AML-193 (cell line): ENCODE results near the gene CPNE8.
A peak's percentile ranks its signal among the peaks of the same experiment; 100 is the strongest.

Experiments used
- DNase-seq, 2 experiments: peaks; one replicate each; lab custom pipeline; 2025; lab: John Stamatoyannopoulos, UW

CPNE8 gene

GRCh38 chr12:38728894-38729293 is 176.5 kb downstream of the CPNE8 start:
- no peak for DNase-seq

GRCh38 chr12:38721611-38722252 is 183.7 kb downstream of the CPNE8 start:
- no peak for DNase-seq

- DNase-seq = no peak
Observed at GRCh38 chr12:38720661-38721060, 184.7 kb downstream of the CPNE8 start.

GRCh38 chr12:38713294-38713693 is 192.1 kb downstream of the CPNE8 start:
- DNase-seq = no peak

GRCh38 chr12:38711054-38711453 is 194.3 kb downstream of the CPNE8 start:
- no peak for DNase-seq

GRCh38 chr12:38708466-38708865 is 196.9 kb downstream of the CPNE8 start:
- no peak for DNase-seq

- no peak for DNase-seq
Observed at GRCh38 chr12:38707648-38708047, 197.7 kb downstream of the CPNE8 start.

GRCh38 chr12:38697289-38697688 is 208.1 kb downstream of the CPNE8 start:
- DNase-seq = no peak

GRCh38 chr12:38695057-38695456 is 210.3 kb downstream of the CPNE8 start:
- no peak for DNase-seq

- no peak for DNase-seq
Observed at GRCh38 chr12:38691164-38691563, 214.2 kb downstream of the CPNE8 start.

GRCh38 chr12:38690646-38691045 is 214.7 kb downstream of the CPNE8 start:
- DNase-seq = no peak

- DNase-seq = no peak
Observed at GRCh38 chr12:38689704-38690103, 215.7 kb downstream of the CPNE8 start.

- DNase-seq = no peak
Observed at GRCh38 chr12:38689195-38689594, 216.2 kb downstream of the CPNE8 start.

- no peak for DNase-seq
Observed at GRCh38 chr12:38682521-38682920, 222.9 kb downstream of the CPNE8 start.

- no peak for DNase-seq
Observed at GRCh38 chr12:38669530-38669929, 235.9 kb downstream of the CPNE8 start.

GRCh38 chr12:38669081-38669480 is 236.3 kb downstream of the CPNE8 start:
- DNase-seq = no peak

GRCh38 chr12:38666425-38666824 is 239.0 kb downstream of the CPNE8 start:
- no peak for DNase-seq

GRCh38 chr12:38664661-38665269 is 240.6 kb downstream of the CPNE8 start:
- DNase-seq = peak; percentile 4 to 24

GRCh38 chr12:38662829-38663228 is 242.6 kb downstream of the CPNE8 start:
- no peak for DNase-seq

- no peak for DNase-seq
Observed at GRCh38 chr12:38653650-38654049, 251.7 kb downstream of the CPNE8 start.

GRCh38 chr12:38648813-38649212 is 256.6 kb downstream of the CPNE8 start:
- no peak for DNase-seq

- DNase-seq = no peak
Observed at GRCh38 chr12:38646146-38646545, 259.2 kb downstream of the CPNE8 start.

- DNase-seq = no peak
Observed at GRCh38 chr12:38639625-38640024, 265.8 kb downstream of the CPNE8 start.

- DNase-seq = no peak
Observed at GRCh38 chr12:38638401-38638800, 267.0 kb downstream of the CPNE8 start.
